ENCODE data around the gene KIR3DL3. TPM values are rescaled to one million over a fixed set of nuclear protein-coding genes. Genes with fewer than 3 reads are reported as not detected.

KIR3DL3 gene
- total and polyA plus RNA-seq, 9 of the 15 experiments (the other 6 are each of a cell fraction or from before 2014, with no cell fraction given): 0.11 TPM; not detected in 8

GRCh38 chr19:54691582-54692297 is 32.5 kb upstream of the KIR3DL3 start:
- in situ Hi-C loops (cut with MboI) (no loop called here), intact Hi-C loops (cut with micrococcal nuclease) (no loop called here)
- no peaks in the 10 kb centered on the region for H3K9me1 ChIP-seq (ENCODE audit: control insufficient read depth, insufficient read depth, low read length)
- ChIA-PET CTCF (ENCODE audit: low intra/inter-chr PET ratio) (no interaction called here), POLR2A (no interaction called here)
- DNase-seq (ENCODE audit: extremely low read depth in 1 of 4, low spot score in 3 of 4) (no peak), FAIRE-seq (no peak), ATAC-seq (no peak)
- H3K9ac ChIP-seq (ENCODE audit: insufficient read depth in 1 of 2, low read depth in 2 of 2, low read length in 2 of 2): no peak overlapping the region
- no peaks in the 10 kb centered on the region for H4K20me1 ChIP-seq (replicated peaks; ENCODE audit: control insufficient read depth, insufficient read depth, low read length)
- WGBS (ENCODE audit: insufficient coverage, low coverage, missing lambda C conversion rate): 47% methylated on average over 9 of the region's 9 CpGs
- no peak overlapping the region for H3K4me3 ChIP-seq
- H3K4me1 ChIP-seq (replicated peaks in 1 of 2; ENCODE audit: control insufficient read depth in 2 of 2, insufficient read depth in 2 of 2, low read length in 2 of 2): peaks cover 17 to 26% of the 10 kb centered on the region in 2 experiments; a peak in 4 of 5 replicates
- no peaks in the 10 kb centered on the region for H3K36me3 ChIP-seq (ENCODE audit: control insufficient read depth, insufficient read depth, low read length)
- TF ChIP-seq CBX1 (IDR thresholded peaks at IDR 0.05; ENCODE audit: low read depth): no peak
- peak; percentile 96 for TF ChIP-seq CEBPB (tag; IDR thresholded peaks at IDR 0.05)
- TF ChIP-seq CEBPG (CRISPR knock-in tag; IDR thresholded peaks at IDR 0.05): peak; percentile 56; the same call in 1 of the 2 replicates
- peak; percentile 53 to 76 for TF ChIP-seq CEBPG (tag; conservative IDR thresholded peaks at IDR 0.05 in 1 of 2, IDR thresholded peaks at IDR 0.05 in 1 of 2)
- no peaks in the 10 kb centered on the region for H3K79me2 ChIP-seq (ENCODE audit: control insufficient read depth, insufficient read depth, low read length)
- H3K9me3 ChIP-seq (replicated peaks; ENCODE audit: control insufficient read depth, insufficient read depth, low read depth, low read length): no peaks in the 10 kb centered on the region
- no TSS peak for BruUV-seq (replicated peaks)
- no peak overlapping the region for H3K4me2 ChIP-seq (ENCODE audit: insufficient read depth, low read length)
- no peak overlapping the region for H2AFZ ChIP-seq (ENCODE audit: low read depth, low read length)
- no peak overlapping the region for H3K27ac ChIP-seq (ENCODE audit: extremely low read depth, low read depth, low read length)
- H3K27me3 ChIP-seq (ENCODE audit: control insufficient read depth in 2 of 2, insufficient read depth in 2 of 2, low read length in 2 of 2): no peaks in the 10 kb centered on the region; a peak in 1 of 5 replicates

- FAIRE-seq (no peak), DNase-seq (ENCODE audit: extremely low read depth in 1 of 4, low spot score in 3 of 4) (no peak), ATAC-seq (no peak)
- intact Hi-C loops (cut with micrococcal nuclease): no loop called here
- in situ Hi-C loops (cut with MboI): no loop called here
- no TSS peak for BruUV-seq (replicated peaks)
- POLR2A ChIA-PET: no interaction called here
- Histone ChIP-seq H3K27me3 (ENCODE audit: control insufficient read depth in 2 of 2, insufficient read depth in 2 of 2, low read length in 2 of 2) (no peaks in the 10 kb centered on the region; a peak in 1 of 5 replicates), H3K9me3 (replicated peaks; ENCODE audit: control insufficient read depth, insufficient read depth, low read depth, low read length) (no peaks in the 10 kb centered on the region), H2AFZ (ENCODE audit: low read depth, low read length) (no peak overlapping the region), H3K9me1 (ENCODE audit: control insufficient read depth, insufficient read depth, low read length) (no peaks in the 10 kb centered on the region), H3K4me2 (ENCODE audit: insufficient read depth, low read length) (no peak overlapping the region), H4K20me1 (replicated peaks; ENCODE audit: control insufficient read depth, insufficient read depth, low read length) (no peaks in the 10 kb centered on the region), H3K79me2 (ENCODE audit: control insufficient read depth, insufficient read depth, low read length) (no peaks in the 10 kb centered on the region), H3K4me3 (no peak overlapping the region), H3K9ac (ENCODE audit: insufficient read depth in 1 of 2, low read depth in 2 of 2, low read length in 2 of 2) (no peak overlapping the region), H3K27ac (ENCODE audit: extremely low read depth, low read depth, low read length) (no peak overlapping the region), H3K36me3 (ENCODE audit: control insufficient read depth, insufficient read depth, low read length) (no peaks in the 10 kb centered on the region), H3K4me1 (replicated peaks in 1 of 2; ENCODE audit: control insufficient read depth in 2 of 2, insufficient read depth in 2 of 2, low read length in 2 of 2) (peaks cover 17 to 28% of the 10 kb centered on the region in 2 experiments; a peak in 4 of 5 replicates)
- TF ChIP-seq BCOR (IDR thresholded peaks at IDR 0.05) (peak; percentile 29; the same call in 1 of the 2 replicates), CCNT2 (IDR thresholded peaks at IDR 0.05; ENCODE audit: borderline replicate concordance, extremely low read depth, insufficient read length, low read depth, low read length) (no peak), SMAD3 (CRISPR knock-in tag; conservative IDR thresholded peaks at IDR 0.05) (no peak), ZNF146 (CRISPR knock-in tag; IDR thresholded peaks at IDR 0.05; ENCODE audit: unreplicated experiment) (peak; percentile 92), KDM1A (IDR thresholded peaks at IDR 0.05) (0 out of 4 replicates have a peak, but pooled peaks of 1 of the 2 experiments have one; percentile 21)
- 13% methylated on average over 4 of the region's 4 CpGs for WGBS (ENCODE audit: insufficient coverage, low coverage, missing lambda C conversion rate)
- CTCF ChIA-PET (ENCODE audit: low intra/inter-chr PET ratio): no interaction called here
Observed at GRCh38 chr19:54692298-54692615, 32.0 kb upstream of the KIR3DL3 start.
